T-helper 1 cell treated with Interleukin-12 subunit alpha and Interleukin-12 subunit beta and Interleukin-4 antibody, amounts not matched to agents 30 μg/mL and 1 μg/mL, for 36 hours (primary cell): ENCODE results near the gene PLXNC1.

Experiments
- H3K27ac Mint-ChIP-seq: one replicate; pipeline ENCODE4 v1.8.0; 2021; ENCODE audit warnings: mild to moderate bottlenecking, mixed read lengths
- H3K27me3 Mint-ChIP-seq: one replicate; pipeline ENCODE4 v1.8.0; 2021; ENCODE audit warnings: low read depth, mixed read lengths
- H3K36me3 Mint-ChIP-seq: one replicate; pipeline ENCODE4 v1.8.0; 2021; ENCODE audit warnings: low read depth, mixed read lengths
- H3K4me1 Mint-ChIP-seq: one replicate; pipeline ENCODE4 v1.8.0; 2021; ENCODE audit warnings: low read depth, mixed read lengths
- H3K4me3 Mint-ChIP-seq: one replicate; pipeline ENCODE4 v1.8.0; 2021; ENCODE audit warnings: mild to moderate bottlenecking, moderate library complexity, mixed read lengths
- H3K9me3 Mint-ChIP-seq: one replicate; pipeline ENCODE4 v1.8.0; 2021; ENCODE audit warnings: mixed read lengths

PLXNC1 gene

GRCh38 chr12:94320109-94320508 is 171.7 kb downstream of the PLXNC1 start:
- H3K4me3 Mint-ChIP-seq: no peak overlapping the region
- no peaks in the 10 kb centered on the region for H3K27me3 Mint-ChIP-seq
- H3K4me1 Mint-ChIP-seq: peaks cover 5% of the 10 kb centered on the region
- no peak overlapping the region for H3K27ac Mint-ChIP-seq
- peaks cover 56% of the 10 kb centered on the region for H3K9me3 Mint-ChIP-seq
- H3K36me3 Mint-ChIP-seq: peaks cover 69% of the 10 kb centered on the region

DNA sequence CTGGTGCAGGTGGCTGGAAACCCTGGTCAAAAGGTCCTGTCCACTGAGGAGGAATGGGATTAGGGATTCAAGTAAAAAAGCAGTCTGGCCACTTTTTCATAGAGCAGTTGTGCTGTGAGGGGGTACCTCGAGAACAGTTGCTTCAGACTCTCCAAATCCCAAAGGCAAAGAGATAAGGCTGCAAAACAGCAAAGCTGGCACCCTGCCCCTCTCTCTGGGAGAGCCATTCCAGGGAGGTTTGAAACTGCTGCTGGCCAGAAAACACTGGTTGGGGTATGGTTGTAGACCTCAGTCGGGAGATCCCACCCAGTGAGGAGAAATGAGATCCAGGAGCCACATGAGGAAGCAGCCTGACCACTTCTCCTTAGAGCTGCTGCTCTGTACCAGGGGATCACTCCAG is 174.0 kb downstream of the PLXNC1 start:
- Mint-ChIP-seq H3K4me3 (no peak overlapping the region), H3K36me3 (peaks cover 70% of the 10 kb centered on the region), H3K27ac (no peak overlapping the region), H3K9me3 (peaks cover 46% of the 10 kb centered on the region), H3K4me1 (peaks cover 11% of the 10 kb centered on the region), H3K27me3 (no peaks in the 10 kb centered on the region)

- Mint-ChIP-seq H3K27me3 (no peaks in the 10 kb centered on the region), H3K4me3 (no peak overlapping the region), H3K4me1 (peaks cover 16% of the 10 kb centered on the region), H3K9me3 (peaks cover 11% of the 10 kb centered on the region), H3K27ac (no peak overlapping the region), H3K36me3 (peaks cover 53% of the 10 kb centered on the region)
Observed at GRCh38 chr12:94326234-94326633, 177.9 kb downstream of the PLXNC1 start.

DNA sequence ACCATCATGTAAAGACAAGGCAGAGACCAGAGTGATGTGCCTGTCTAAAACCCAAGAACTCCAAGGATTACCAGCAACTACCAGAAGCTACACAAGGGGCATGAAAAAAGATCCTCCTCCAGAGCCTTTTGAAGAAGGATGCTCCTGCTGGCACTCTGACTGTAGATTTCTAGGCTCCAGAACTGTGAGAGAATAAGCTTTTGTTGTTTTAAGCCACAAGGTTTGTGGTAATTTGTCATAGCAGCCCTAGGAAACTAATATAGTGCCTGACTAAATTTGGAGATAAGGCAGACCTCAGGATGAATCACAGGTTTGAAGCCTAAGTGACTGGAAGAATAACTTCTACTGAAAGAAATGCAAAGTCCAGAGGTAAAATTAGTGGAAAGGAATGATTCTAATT is 178.3 kb downstream of the PLXNC1 start:
- H3K4me3 Mint-ChIP-seq: no peak overlapping the region
- H3K4me1 Mint-ChIP-seq: peaks cover 16% of the 10 kb centered on the region
- H3K27me3 Mint-ChIP-seq: no peaks in the 10 kb centered on the region
- peaks cover 6% of the 10 kb centered on the region for H3K9me3 Mint-ChIP-seq
- no peak overlapping the region for H3K27ac Mint-ChIP-seq
- H3K36me3 Mint-ChIP-seq: peaks cover 52% of the 10 kb centered on the region

DNA sequence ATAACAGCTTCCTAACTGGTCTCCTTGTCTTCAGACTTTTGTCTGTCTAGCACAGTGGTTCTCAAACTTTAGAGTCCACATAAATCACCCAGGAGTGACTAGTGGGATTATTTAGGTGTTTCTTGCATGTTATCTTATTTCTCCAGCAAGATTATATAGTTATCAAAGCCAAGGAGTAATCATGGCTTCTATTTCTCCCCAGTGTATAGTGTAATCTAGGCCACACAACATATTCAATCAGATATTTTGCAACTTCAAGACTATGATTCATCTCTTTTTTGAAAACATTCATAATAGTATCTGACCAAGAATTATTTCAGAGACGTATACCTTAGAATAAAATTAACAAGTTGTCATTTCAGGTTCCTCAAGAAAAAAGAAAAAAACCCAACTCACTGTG is 179.4 kb downstream of the PLXNC1 start:
- Mint-ChIP-seq H3K4me1 (peaks cover 16% of the 10 kb centered on the region), H3K4me3 (no peak overlapping the region), H3K36me3 (peaks cover 49% of the 10 kb centered on the region), H3K9me3 (peaks cover 6% of the 10 kb centered on the region), H3K27ac (no peak overlapping the region), H3K27me3 (no peaks in the 10 kb centered on the region)

- Mint-ChIP-seq H3K4me1 (peaks cover 18% of the 10 kb centered on the region), H3K27me3 (no peaks in the 10 kb centered on the region), H3K4me3 (no peak overlapping the region), H3K27ac (no peak overlapping the region), H3K36me3 (peaks cover 44% of the 10 kb centered on the region), H3K9me3 (no peaks in the 10 kb centered on the region)
Observed at GRCh38 chr12:94329366-94329765, 181.0 kb downstream of the PLXNC1 start.

- peaks cover 4% of the 10 kb centered on the region for H3K4me1 Mint-ChIP-seq
- H3K27ac Mint-ChIP-seq: no peak overlapping the region
- peaks cover 3% of the 10 kb centered on the region for H3K9me3 Mint-ChIP-seq
- H3K27me3 Mint-ChIP-seq: no peaks in the 10 kb centered on the region
- H3K36me3 Mint-ChIP-seq: peaks cover 28% of the 10 kb centered on the region
- no peak overlapping the region for H3K4me3 Mint-ChIP-seq
Observed at GRCh38 chr12:94333396-94333795, 185.0 kb downstream of the PLXNC1 start.

- Mint-ChIP-seq H3K9me3 (peaks cover 3% of the 10 kb centered on the region), H3K4me1 (peaks cover 1% of the 10 kb centered on the region), H3K27ac (no peak overlapping the region), H3K4me3 (no peak overlapping the region), H3K27me3 (no peaks in the 10 kb centered on the region), H3K36me3 (peaks cover 22% of the 10 kb centered on the region)
Observed at GRCh38 chr12:94336211-94336925, 188.0 kb downstream of the PLXNC1 start.

DNA sequence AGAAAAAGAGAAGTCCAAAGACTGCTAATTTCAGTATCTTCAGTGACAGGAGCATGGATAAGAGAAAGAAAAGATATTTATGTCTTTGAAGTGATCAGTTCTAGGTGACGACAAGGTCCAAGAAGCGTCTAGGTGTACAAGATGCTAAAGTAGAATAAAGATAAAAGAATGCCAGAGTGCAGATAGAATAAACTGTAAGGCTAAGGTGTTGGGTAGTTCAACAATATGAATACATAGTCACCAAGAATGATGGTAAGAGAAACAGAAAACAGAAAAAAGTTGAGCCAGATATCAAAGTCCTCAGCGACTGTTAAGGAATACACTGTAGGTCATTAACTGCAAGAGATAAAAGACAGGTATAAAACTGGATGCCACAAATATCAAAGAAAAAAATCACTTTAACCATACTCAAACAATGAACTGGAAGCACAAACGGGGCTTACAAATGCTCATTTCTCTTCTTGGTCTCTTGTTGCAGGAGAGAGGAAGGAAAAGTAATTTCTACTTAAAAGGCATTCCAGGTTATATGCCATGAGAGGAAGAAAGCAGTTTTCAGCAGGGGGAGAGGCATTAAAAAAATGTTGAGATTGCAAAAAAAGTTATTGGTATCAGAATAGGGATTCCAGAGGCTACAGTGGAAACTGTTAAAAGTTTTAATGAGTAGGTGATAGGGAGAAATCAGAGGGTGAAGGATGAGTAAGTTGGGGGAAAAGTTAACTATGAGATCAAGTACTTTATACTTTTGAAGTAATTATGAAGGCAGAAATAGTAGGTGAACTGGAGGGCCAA is 189.8 kb downstream of the PLXNC1 start:
- H3K27me3 Mint-ChIP-seq: no peaks in the 10 kb centered on the region
- no peak overlapping the region for H3K27ac Mint-ChIP-seq
- peaks cover 24% of the 10 kb centered on the region for H3K36me3 Mint-ChIP-seq
- no peak overlapping the region for H3K4me3 Mint-ChIP-seq
- H3K4me1 Mint-ChIP-seq: peaks cover 1% of the 10 kb centered on the region
- H3K9me3 Mint-ChIP-seq: peaks cover 3% of the 10 kb centered on the region

DNA sequence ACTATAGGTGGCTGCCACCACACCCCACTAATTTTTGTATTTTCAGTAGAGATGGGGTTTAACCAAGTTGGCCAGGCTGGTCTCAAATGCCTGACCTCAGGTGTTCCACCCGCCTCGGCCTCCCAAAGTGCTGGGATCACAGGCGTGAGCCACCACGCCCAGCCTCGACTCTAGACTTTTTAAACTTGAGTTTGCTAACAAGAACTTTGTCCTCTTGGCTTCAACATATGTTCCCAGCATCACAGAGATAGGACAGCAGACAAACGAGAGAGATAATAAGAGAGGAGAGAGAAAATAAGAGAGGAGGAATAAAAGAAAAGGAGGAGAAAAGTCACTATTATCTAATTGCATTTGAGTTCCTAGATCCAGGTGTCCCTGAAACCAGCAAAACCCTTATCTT is 192.2 kb downstream of the PLXNC1 start:
- H3K27ac Mint-ChIP-seq: no peak overlapping the region
- no peaks in the 10 kb centered on the region for H3K4me1 Mint-ChIP-seq
- H3K4me3 Mint-ChIP-seq: no peak overlapping the region
- H3K36me3 Mint-ChIP-seq: peaks cover 25% of the 10 kb centered on the region
- H3K27me3 Mint-ChIP-seq: no peaks in the 10 kb centered on the region
- peaks cover 7% of the 10 kb centered on the region for H3K9me3 Mint-ChIP-seq

DNA sequence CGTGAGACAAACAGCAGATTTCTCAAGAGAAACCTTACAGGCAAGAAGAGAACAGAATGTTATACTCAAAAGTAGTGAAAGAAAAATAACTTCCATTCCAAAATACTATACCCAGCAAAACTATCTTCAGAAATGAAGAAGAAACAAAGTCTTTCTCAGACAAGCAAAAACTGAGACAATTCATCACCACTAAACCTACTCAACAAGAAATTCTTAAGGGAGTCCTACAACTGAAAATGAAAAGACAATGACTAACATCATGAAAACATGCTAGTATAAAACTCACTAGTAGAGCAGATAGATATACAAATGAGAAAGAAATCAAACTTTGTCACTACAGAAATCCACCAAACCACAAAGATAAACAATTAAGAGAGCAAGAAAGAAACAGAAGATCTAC is 204.8 kb downstream of the PLXNC1 start:
- peaks cover 80% of the 10 kb centered on the region for H3K9me3 Mint-ChIP-seq

More for the DNA sequence above, 204.8 kb downstream of the PLXNC1 start:
- Mint-ChIP-seq H3K4me1 (peaks cover 2% of the 10 kb centered on the region), H3K27me3 (no peaks in the 10 kb centered on the region), H3K4me3 (no peak overlapping the region), H3K36me3 (peaks cover 63% of the 10 kb centered on the region), H3K27ac (no peak overlapping the region)
